ENCODE measurements around the gene SRP72.

- TF ChIP-seq CTCF (optimal IDR thresholded peaks at IDR 0.05 in 1 of 3, IDR thresholded peaks at IDR 0.05 in 1 of 3, conservative IDR thresholded peaks at IDR 0.05 in 1 of 3; ENCODE audit: extremely low read depth in 1 of 3, insufficient read depth in 2 of 3, low read length in 3 of 3) (no peak), EZH2 (IDR thresholded peaks at IDR 0.05; ENCODE audit: low read length) (no peak)
Observed at GRCh38 chr4:56511098-56511497, 43.7 kb downstream of the SRP72 start.

Measured in keratinocyte (primary cell).